Measurements from ENCODE around the gene TSEN54. TPM values are rescaled to one million over a fixed set of nuclear protein-coding genes. Genes with fewer than 3 reads are reported as not detected.

TSEN54 gene
- total RNA-seq, 4 donors from 2014 or later = 15.4 to 31.2 (median 17.8) TPM

- Histone ChIP-seq H3K9me3 (no peaks in the 10 kb centered on the region), H3K27me3 (no peaks in the 10 kb centered on the region), H3K36me3 (no peaks in the 10 kb centered on the region), H3K4me3 (no peak overlapping the region), H3K27ac (no peak overlapping the region), H3K4me1 (peaks cover 0 to 4% of the 10 kb centered on the region in 2 donors)
- intact Hi-C loops (cut with DNase I; ENCODE audit: low total_unique reads) = no loop called here
- DNase-seq (no peak), ATAC-seq (no peak)
- in situ Hi-C loops (cut with MboI; ENCODE audit: low sequenced_read_pairs in 4 of 4) = loop anchor here in 3 of 4 donors (25.0 kb wide), 1 partner anchor 237 kb away; no protein-coding TSS in a partner anchor
- TF ChIP-seq CTCF (IDR thresholded peaks at IDR 0.05 in 4 of 5, conservative IDR thresholded peaks at IDR 0.05 in 1 of 5) (no peak), POLR2A (IDR thresholded peaks at IDR 0.05) (no peak)
Observed at GRCh38 chr17:75548813-75549212, 32.5 kb downstream of the TSEN54 start.

- Histone ChIP-seq H3K36me3 (no peaks in the 10 kb centered on the region), H3K27me3 (no peaks in the 10 kb centered on the region), H3K4me3 (no peak overlapping the region), H3K9me3 (no peaks in the 10 kb centered on the region), H3K4me1 (peaks cover 0 to 4% of the 10 kb centered on the region in 2 donors), H3K27ac (peak overlapping the region in 1 of 4 donors; percentile 20)
- in situ Hi-C loops (cut with MboI; ENCODE audit: low sequenced_read_pairs in 4 of 4) = loop anchor here in 3 of 4 donors (25.0 kb wide), 1 partner anchor 237 kb away; no protein-coding TSS in a partner anchor
- TF ChIP-seq POLR2A (IDR thresholded peaks at IDR 0.05) (no peak), CTCF (IDR thresholded peaks at IDR 0.05 in 4 of 5, conservative IDR thresholded peaks at IDR 0.05 in 1 of 5) (no peak)
- intact Hi-C loops (cut with DNase I; ENCODE audit: low total_unique reads) = no loop called here
- DNase-seq = peak in 1 of 2 donors; percentile 21
- ATAC-seq = peak in 1 of 2 donors; percentile 53
Observed at GRCh38 chr17:75549246-75550138, 33.2 kb downstream of the TSEN54 start.

GRCh38 chr17:75550139-75550465 is 33.8 kb downstream of the TSEN54 start:
- ATAC-seq (no peak), DNase-seq (no peak)
- Histone ChIP-seq H3K4me3 (no peak overlapping the region), H3K9me3 (no peaks in the 10 kb centered on the region), H3K27ac (no peak overlapping the region), H3K4me1 (peaks cover 0 to 4% of the 10 kb centered on the region in 2 donors), H3K27me3 (no peaks in the 10 kb centered on the region), H3K36me3 (no peaks in the 10 kb centered on the region)
- intact Hi-C loops (cut with DNase I; ENCODE audit: low total_unique reads) = no loop called here
- in situ Hi-C loops (cut with MboI; ENCODE audit: low sequenced_read_pairs in 4 of 4) = no loop called here
- TF ChIP-seq POLR2A (IDR thresholded peaks at IDR 0.05) (no peak), CTCF (IDR thresholded peaks at IDR 0.05 in 4 of 5, conservative IDR thresholded peaks at IDR 0.05 in 1 of 5) (no peak)

GRCh38 chr17:75551266-75551665 is 34.9 kb downstream of the TSEN54 start:
- TF ChIP-seq CTCF (IDR thresholded peaks at IDR 0.05 in 4 of 5, conservative IDR thresholded peaks at IDR 0.05 in 1 of 5) (no peak), POLR2A (IDR thresholded peaks at IDR 0.05) (no peak)
- in situ Hi-C loops (cut with MboI; ENCODE audit: low sequenced_read_pairs in 4 of 4) = no loop called here
- DNase-seq = no peak
- no peak overlapping the region for H3K4me3 ChIP-seq
- H3K36me3 ChIP-seq = no peaks in the 10 kb centered on the region
- H3K27ac ChIP-seq = no peak overlapping the region
- H3K27me3 ChIP-seq = no peaks in the 10 kb centered on the region
- no peaks in the 10 kb centered on the region for H3K9me3 ChIP-seq
- no peak for ATAC-seq
- intact Hi-C loops (cut with DNase I; ENCODE audit: low total_unique reads) = no loop called here
- H3K4me1 ChIP-seq = peaks cover 0 to 4% of the 10 kb centered on the region in 2 donors

Measured in gastrocnemius medialis (tissue), 4 donors.